Loucy (cell line): ENCODE measurements around the gene CDC14A.

Experiments
- CTCF ChIP-seq: fragments of 200-600 bp; sonication (generic); conservative IDR thresholded peaks from 2 replicates; pipeline ENCODE4 v1.5.1; 2014; ENCODE audit warnings: mild to moderate bottlenecking, antibody characterized with exemption, low read length
- EZH2phosphoT487 ChIP-seq: fragments of 200-600 bp; IDR thresholded peaks from 2 replicates; pipeline ENCODE4 v1.6.1; 2018; ENCODE audit warnings: antibody characterized with exemption, mild to moderate bottlenecking, moderate library complexity, borderline replicate concordance

- TF ChIP-seq CTCF = no peak
- TF ChIP-seq EZH2phosphoT487 = no peak
Measured at GRCh38 chr1:100556925-100557605, 204.8 kb downstream of the CDC14A start.
